Glutamatergic neuron (in vitro differentiated cells): ENCODE results near the gene PSMB3. TPM values are rescaled to one million over a fixed set of nuclear protein-coding genes. Genes with fewer than 3 reads are reported as not detected.

Experiments
- DNase-seq: peaks from one replicate; pipeline ENCODE4 v3.0.0; 2022
- H3K27ac Mint-ChIP-seq: one replicate; pipeline ENCODE4 v1.8.0; 2020; ENCODE audit warnings: mild to moderate bottlenecking, mixed read lengths, inconsistent platforms; ENCODE audit not compliant: unreplicated experiment
- H3K27me3 Mint-ChIP-seq: one replicate; pipeline ENCODE4 v1.8.0; 2020; ENCODE audit warnings: mild to moderate bottlenecking, moderate library complexity, mixed read lengths, inconsistent platforms; ENCODE audit not compliant: unreplicated experiment
- H3K36me3 Mint-ChIP-seq: one replicate; pipeline ENCODE4 v1.8.0; 2020; ENCODE audit warnings: mild to moderate bottlenecking, mixed read lengths, inconsistent platforms; ENCODE audit not compliant: unreplicated experiment
- H3K4me1 Mint-ChIP-seq: one replicate; pipeline ENCODE4 v1.8.0; 2020; ENCODE audit warnings: mild to moderate bottlenecking, low read depth, mixed read lengths, inconsistent platforms; ENCODE audit not compliant: unreplicated experiment
- H3K4me3 Mint-ChIP-seq: one replicate; pipeline ENCODE4 v1.8.0; 2020; ENCODE audit warnings: mild to moderate bottlenecking, mixed read lengths, inconsistent platforms; ENCODE audit not compliant: unreplicated experiment
- H3K9me3 Mint-ChIP-seq: one replicate; pipeline ENCODE4 v1.8.0; 2020; ENCODE audit warnings: mild to moderate bottlenecking, moderate library complexity, mixed read lengths, inconsistent platforms; ENCODE audit not compliant: unreplicated experiment
- CTCF ChIP-seq: fragments of 200-600 bp; sonication (generic); IDR thresholded peaks from one replicate; pipeline ENCODE4 v1.5.0; 2021; ENCODE audit not compliant: partially characterized antibody, unreplicated experiment
- total RNA-seq: library from RNA; stranded (reverse); fragmentation: NEBNext Ultra II Directional; extraction: Animal tissue kit (Norgen Biotek cat#: 25700); gene quantifications from one replicate; pipeline ENCODE4 v1.2.1, GENCODE V29; 2021; ENCODE audit not compliant: unreplicated experiment

PSMB3 gene
- total RNA-seq, 1 donor from 2014 or later: 121 TPM

GRCh38 chr17:38750312-38751121, 2.0 kb upstream of the PSMB3 start:
- H3K4me3 Mint-ChIP-seq: peak overlapping the region; percentile 100
- TF ChIP-seq CTCF: no peak
- peak overlapping the region; percentile 87 for H3K27ac Mint-ChIP-seq
- H3K27me3 Mint-ChIP-seq: peaks cover 24% of the 10 kb centered on the region
- peaks cover 10% of the 10 kb centered on the region for H3K36me3 Mint-ChIP-seq
- peaks cover 27% of the 10 kb centered on the region for H3K9me3 Mint-ChIP-seq
- peaks cover 17% of the 10 kb centered on the region for H3K4me1 Mint-ChIP-seq
- DNase-seq: no peak

- no peak for DNase-seq
- H3K36me3 Mint-ChIP-seq: peaks cover 10% of the 10 kb centered on the region
- H3K4me3 Mint-ChIP-seq: peak overlapping the region; percentile 100
- H3K9me3 Mint-ChIP-seq: peaks cover 27% of the 10 kb centered on the region
- H3K4me1 Mint-ChIP-seq: peaks cover 12% of the 10 kb centered on the region
- peaks cover 24% of the 10 kb centered on the region for H3K27me3 Mint-ChIP-seq
- no peak for TF ChIP-seq CTCF
- peak overlapping the region; percentile 87 for H3K27ac Mint-ChIP-seq
These were observed 1.3 kb upstream of the PSMB3 start for GRCh38 chr17:38751144-38751807.

GRCh38 chr17:38751808-38752307, 683 bp upstream of the PSMB3 start:
- Mint-ChIP-seq H3K4me3 (peak overlapping the region; percentile 100), H3K4me1 (peaks cover 9% of the 10 kb centered on the region), H3K9me3 (peaks cover 24% of the 10 kb centered on the region), H3K27ac (peak overlapping the region; percentile 87), H3K36me3 (peaks cover 10% of the 10 kb centered on the region), H3K27me3 (peaks cover 24% of the 10 kb centered on the region)
- TF ChIP-seq CTCF: no peak
- peak; percentile 89 for DNase-seq

GRCh38 chr17:38753071-38753506, 548 bp downstream of the PSMB3 start:
- Mint-ChIP-seq H3K4me1 (peaks cover 9% of the 10 kb centered on the region), H3K36me3 (peaks cover 10% of the 10 kb centered on the region), H3K4me3 (peak overlapping the region; percentile 100), H3K27me3 (peaks cover 22% of the 10 kb centered on the region), H3K9me3 (peaks cover 24% of the 10 kb centered on the region), H3K27ac (peak overlapping the region; percentile 38)
- no peak for DNase-seq
- no peak for TF ChIP-seq CTCF

GRCh38 chr17:38761612-38762011, 9.1 kb downstream of the PSMB3 start:
- H3K36me3 Mint-ChIP-seq: no peaks in the 10 kb centered on the region
- H3K9me3 Mint-ChIP-seq: peaks cover 2% of the 10 kb centered on the region
- H3K4me3 Mint-ChIP-seq: no peak overlapping the region
- DNase-seq: peak; percentile 73
- H3K27ac Mint-ChIP-seq: peak overlapping the region; percentile 36
- no peaks in the 10 kb centered on the region for H3K4me1 Mint-ChIP-seq
- TF ChIP-seq CTCF: peak; percentile 46
- H3K27me3 Mint-ChIP-seq: peaks cover 2% of the 10 kb centered on the region
